ENCODE results near the gene REV3L.

Gene REV3L

GRCh38 chr6:111530218-111530617, 47.2 kb upstream of the REV3L start:
- peaks cover 10% of the 10 kb centered on the region; the same call in 1 of the 2 replicates for H4K20me1 ChIP-seq (ENCODE audit: low read depth, low read length)
- no peaks in the 10 kb centered on the region for H3K9me2 ChIP-seq (replicated peaks; ENCODE audit: insufficient read depth, low read length)
- H3K9ac ChIP-seq (ENCODE audit: low read length) = no peak overlapping the region
- H3K4me2 ChIP-seq (ENCODE audit: low read depth, low read length, poor library complexity, severe bottlenecking) = no peak overlapping the region
- no peaks in the 10 kb centered on the region for H3K27me3 ChIP-seq (ENCODE audit: low read length)
- no peaks in the 10 kb centered on the region for H3K79me2 ChIP-seq (ENCODE audit: insufficient read depth, low read length)
- H3K27ac ChIP-seq (ENCODE audit: low read depth, low read length) = no peak overlapping the region
- H3K36me3 ChIP-seq (ENCODE audit: low read length) = no peaks in the 10 kb centered on the region
- H3F3A ChIP-seq (ENCODE audit: insufficient read depth) = no peaks in the 10 kb centered on the region
- no peak overlapping the region for H3K4me3 ChIP-seq (ENCODE audit: insufficient read depth, low read length, poor library complexity, severe bottlenecking)
- no peaks in the 10 kb centered on the region for H3K9me3 ChIP-seq (ENCODE audit: insufficient read depth, low read length)
- H2AFZ ChIP-seq (ENCODE audit: low read depth, low read length, severe bottlenecking) = no peak overlapping the region
- TF ChIP-seq EZH2phosphoT487 (conservative IDR thresholded peaks at IDR 0.05; ENCODE audit: low read length) (no peak), CTCF (IDR thresholded peaks at IDR 0.05; ENCODE audit: insufficient read depth, low read length, poor library complexity, severe bottlenecking) (no peak)

GRCh38 chr6:111527367-111527766, 44.3 kb upstream of the REV3L start:
- no peak overlapping the region for H3K27ac ChIP-seq (ENCODE audit: low read depth, low read length)

GRCh38 chr6:111524735-111525134, 41.7 kb upstream of the REV3L start:
- TF ChIP-seq EZH2phosphoT487 (conservative IDR thresholded peaks at IDR 0.05; ENCODE audit: low read length) (no peak), CTCF (IDR thresholded peaks at IDR 0.05; ENCODE audit: insufficient read depth, low read length, poor library complexity, severe bottlenecking) (no peak)
- H3K27ac ChIP-seq (ENCODE audit: low read depth, low read length) = no peak overlapping the region

More at GRCh38 chr6:111527367-111527766, 44.3 kb upstream of the REV3L start:
- Histone ChIP-seq H3K9ac (ENCODE audit: low read length) (no peak overlapping the region), H3F3A (ENCODE audit: insufficient read depth) (no peaks in the 10 kb centered on the region), H4K20me1 (ENCODE audit: low read depth, low read length) (peaks cover 9% of the 10 kb centered on the region; the same call in 1 of the 2 replicates), H3K9me2 (replicated peaks; ENCODE audit: insufficient read depth, low read length) (no peaks in the 10 kb centered on the region), H3K36me3 (ENCODE audit: low read length) (no peaks in the 10 kb centered on the region), H2AFZ (ENCODE audit: low read depth, low read length, severe bottlenecking) (no peak overlapping the region), H3K4me2 (ENCODE audit: low read depth, low read length, poor library complexity, severe bottlenecking) (no peak overlapping the region), H3K79me2 (ENCODE audit: insufficient read depth, low read length) (0 out of 2 replicates have a peak, but pooled peaks cover 3% of the 10 kb centered on the region), H3K9me3 (ENCODE audit: insufficient read depth, low read length) (no peaks in the 10 kb centered on the region), H3K27me3 (ENCODE audit: low read length) (no peaks in the 10 kb centered on the region), H3K4me3 (ENCODE audit: insufficient read depth, low read length, poor library complexity, severe bottlenecking) (no peak overlapping the region)
- no peak for TF ChIP-seq EZH2phosphoT487 (conservative IDR thresholded peaks at IDR 0.05; ENCODE audit: low read length)
- TF ChIP-seq CTCF (IDR thresholded peaks at IDR 0.05; ENCODE audit: insufficient read depth, low read length, poor library complexity, severe bottlenecking) = no peak

More at GRCh38 chr6:111524735-111525134, 41.7 kb upstream of the REV3L start:
- Histone ChIP-seq H3K36me3 (ENCODE audit: low read length) (no peaks in the 10 kb centered on the region), H3K27me3 (ENCODE audit: low read length) (no peaks in the 10 kb centered on the region), H3K9ac (ENCODE audit: low read length) (no peak overlapping the region), H3K9me2 (replicated peaks; ENCODE audit: insufficient read depth, low read length) (no peaks in the 10 kb centered on the region), H4K20me1 (ENCODE audit: low read depth, low read length) (peaks cover 4% of the 10 kb centered on the region; the same call in 1 of the 2 replicates), H3K9me3 (ENCODE audit: insufficient read depth, low read length) (no peaks in the 10 kb centered on the region), H3K4me2 (ENCODE audit: low read depth, low read length, poor library complexity, severe bottlenecking) (no peak overlapping the region), H3K79me2 (ENCODE audit: insufficient read depth, low read length) (0 out of 2 replicates have a peak, but pooled peaks cover 3% of the 10 kb centered on the region), H2AFZ (ENCODE audit: low read depth, low read length, severe bottlenecking) (no peak overlapping the region), H3F3A (ENCODE audit: insufficient read depth) (no peaks in the 10 kb centered on the region), H3K4me3 (ENCODE audit: insufficient read depth, low read length, poor library complexity, severe bottlenecking) (no peak overlapping the region)

Measured in SU-DHL-6 (cell line).